Activated T-helper 9 cell treated with anti-CD3 and anti-CD28 coated beads, Interleukin-2, amount 50 U/mL, for 16 hours (primary cell): ENCODE data around the gene MIR17HG.
A peak's percentile ranks its signal among the peaks of the same experiment; 100 is the strongest.
"Not testable (repeated sequence)": the region's sequence is repeated elsewhere in the genome, so short reads cannot be mapped to it uniquely, and the experiment has no call there.

ENCODE experiments used
- DNase-seq: peaks from one replicate; pipeline ENCODE4 v3.0.0-alpha.2; 2020; ENCODE audit warnings: low read depth

The MIR17HG gene

GRCh38 chr13:91347996-91348905, 764 bp downstream of the MIR17HG start:
- peak; percentile 69 for DNase-seq

GRCh38 chr13:91348906-91349435, 1.5 kb downstream of the MIR17HG start:
- peak; percentile 91 for DNase-seq

- no peak for DNase-seq
Observed at GRCh38 chr13:91349992-91350911, 2.8 kb downstream of the MIR17HG start.

GRCh38 chr13:91351123-91351522, 3.6 kb downstream of the MIR17HG start:
- DNase-seq: no peak

DNA sequence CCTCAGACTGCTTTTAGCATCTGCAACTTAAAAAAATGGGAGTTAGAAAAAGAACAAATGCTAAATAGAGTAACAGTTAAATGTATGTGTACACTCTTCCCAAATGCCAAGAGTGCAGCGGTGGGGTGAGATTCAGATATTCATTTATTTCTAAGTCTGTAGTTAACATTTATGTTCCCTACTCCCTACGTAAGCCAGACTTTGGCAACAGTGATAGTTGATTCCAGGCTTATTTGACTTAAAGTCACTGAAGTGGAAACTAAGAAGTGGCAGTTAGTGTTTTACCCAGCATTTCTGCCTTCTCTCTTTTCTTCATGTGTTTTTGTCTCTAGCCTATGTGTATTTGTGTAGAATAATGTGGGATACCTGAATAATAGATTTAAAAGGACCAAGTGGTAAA, 4.5 kb downstream of the MIR17HG start:
- DNase-seq: no peak

DNA sequence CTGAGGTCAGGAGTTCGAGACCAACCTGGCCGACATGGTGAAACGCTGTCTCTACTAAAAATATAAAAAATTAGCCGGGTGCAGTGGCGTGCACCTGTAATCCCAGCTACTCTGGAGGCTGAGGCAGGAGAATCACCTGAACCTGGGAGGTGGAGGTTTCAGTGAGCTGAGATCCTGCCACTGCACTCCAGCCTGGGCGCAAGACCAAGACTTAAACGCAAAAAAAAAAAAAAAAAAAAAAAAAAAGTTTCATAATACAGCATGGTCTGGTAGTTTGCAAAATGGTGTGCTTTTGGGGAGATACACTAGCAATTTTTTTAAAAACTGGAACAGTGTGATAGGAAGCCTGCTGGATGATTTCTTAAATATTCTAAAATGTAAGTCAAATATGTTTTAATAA, 5.4 kb downstream of the MIR17HG start:
- not testable (repeated sequence) for DNase-seq

GRCh38 chr13:91353494-91353893, 6.0 kb downstream of the MIR17HG start:
- DNase-seq: no peak

- no peak for DNase-seq
Observed at GRCh38 chr13:91355099-91355825, 7.8 kb downstream of the MIR17HG start.

DNA sequence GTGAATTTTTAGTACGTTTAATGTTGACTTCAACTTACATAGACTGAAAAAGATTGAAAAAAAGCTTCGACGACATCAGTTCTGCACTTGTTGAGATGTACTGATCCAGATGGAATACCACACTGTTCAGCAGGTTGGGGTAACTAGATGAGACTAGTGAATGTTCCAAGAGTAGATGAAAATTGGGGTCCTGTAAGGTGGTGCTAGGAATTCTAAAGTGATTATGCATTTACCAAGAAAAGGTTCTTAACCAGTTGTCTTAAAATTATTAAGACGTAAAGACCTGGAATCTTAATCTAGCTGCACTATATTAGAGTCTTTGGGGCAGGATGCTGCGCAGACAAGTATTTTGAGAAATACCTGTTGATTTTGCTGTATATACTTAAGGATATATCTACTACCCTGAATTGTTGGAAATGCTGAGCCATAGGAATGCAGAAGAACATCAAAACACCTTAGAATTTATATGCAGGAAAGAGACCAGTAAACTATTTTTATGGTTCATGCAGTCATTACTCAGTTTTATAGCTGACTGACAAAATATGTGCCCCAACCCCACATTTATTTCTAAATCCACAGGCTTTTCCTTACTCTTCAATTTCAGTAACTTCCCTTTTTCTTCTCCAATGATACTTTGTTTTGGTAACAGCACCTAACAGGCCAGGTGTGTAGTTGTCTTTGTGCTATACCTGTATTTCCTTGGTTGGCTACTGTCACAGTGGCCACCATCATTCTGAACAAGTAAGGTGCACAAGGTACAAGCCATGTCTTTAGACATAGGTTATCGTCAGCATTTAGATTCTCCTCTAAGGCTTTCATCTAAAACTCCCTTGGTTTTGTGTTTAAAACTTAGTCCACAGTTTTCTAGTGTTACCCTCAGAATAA, 8.6 kb downstream of the MIR17HG start:
- no peak for DNase-seq

GRCh38 chr13:91356919-91357612, 9.6 kb downstream of the MIR17HG start:
- no peak for DNase-seq

- DNase-seq: no peak
Observed at GRCh38 chr13:91357613-91358386, 10.3 kb downstream of the MIR17HG start.

- DNase-seq: no peak
Observed at GRCh38 chr13:91358387-91358782, 10.9 kb downstream of the MIR17HG start.

GRCh38 chr13:91359111-91359510, 11.6 kb downstream of the MIR17HG start:
- no peak for DNase-seq

- DNase-seq: no peak
Observed at GRCh38 chr13:91359631-91360030, 12.1 kb downstream of the MIR17HG start.

GRCh38 chr13:91360246-91360751, 12.8 kb downstream of the MIR17HG start:
- DNase-seq: no peak

GRCh38 chr13:91361755-91362271, 14.3 kb downstream of the MIR17HG start:
- DNase-seq: no peak

DNA sequence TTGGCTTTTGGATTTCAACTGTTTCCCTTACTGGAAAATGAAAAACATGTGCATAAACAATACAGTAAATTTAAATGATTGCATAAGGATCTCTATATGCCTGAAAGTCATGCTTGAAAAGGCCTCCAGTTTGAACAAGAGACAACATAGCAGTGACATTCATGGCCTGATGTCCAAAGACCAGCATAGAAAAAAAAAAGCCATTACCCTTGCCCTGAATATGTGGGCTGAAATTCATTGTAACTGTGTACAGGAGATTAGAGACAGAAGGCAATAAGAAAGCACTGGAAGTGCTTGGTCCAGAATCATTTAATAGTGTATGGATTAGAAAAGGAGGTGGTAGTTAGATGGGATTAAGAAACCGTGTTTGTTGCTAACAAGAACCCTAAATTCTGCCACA, 15.4 kb downstream of the MIR17HG start:
- no peak for DNase-seq

DNA sequence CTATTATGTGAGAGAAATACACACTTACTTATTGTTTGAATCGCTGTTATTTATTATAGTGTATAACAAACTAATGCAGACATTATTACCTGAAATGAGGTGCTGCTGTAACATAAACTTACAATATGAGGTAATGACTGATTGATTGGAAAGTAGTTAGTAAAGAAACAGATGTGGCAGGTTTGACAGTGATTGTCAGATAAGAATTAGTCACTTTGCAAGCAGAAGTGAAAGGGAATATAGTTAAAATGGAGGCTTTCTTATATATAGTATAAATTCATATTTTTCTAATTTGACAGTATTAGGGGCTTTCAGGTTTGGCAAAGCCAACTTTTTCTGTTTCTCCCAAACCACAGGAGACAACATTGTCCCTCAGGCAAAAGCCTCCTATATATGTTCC, 20.6 kb downstream of the MIR17HG start:
- no peak for DNase-seq
